ENCODE data around the gene CNN3.

DNA sequence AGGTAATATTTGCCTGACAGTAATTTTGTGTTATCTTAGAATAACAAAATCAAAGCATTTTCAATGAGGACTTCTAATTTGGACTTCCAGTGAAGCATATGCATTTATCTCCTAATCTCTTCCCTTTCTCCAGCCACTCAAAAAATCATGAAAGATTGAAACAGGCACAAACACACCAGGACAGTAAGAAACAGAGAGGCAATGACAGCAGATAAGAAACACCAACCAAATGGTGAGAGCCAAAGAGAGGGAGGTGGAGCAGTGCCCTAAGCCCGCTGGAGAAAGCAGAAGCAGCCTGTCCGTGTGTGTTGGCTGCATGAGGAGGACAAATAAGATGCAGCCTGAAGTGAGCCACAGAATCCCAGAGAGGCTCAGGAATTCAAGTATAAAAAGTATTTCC lies 67.7 kb downstream of the CNN3 start:
- TF ChIP-seq, protein P1, sequence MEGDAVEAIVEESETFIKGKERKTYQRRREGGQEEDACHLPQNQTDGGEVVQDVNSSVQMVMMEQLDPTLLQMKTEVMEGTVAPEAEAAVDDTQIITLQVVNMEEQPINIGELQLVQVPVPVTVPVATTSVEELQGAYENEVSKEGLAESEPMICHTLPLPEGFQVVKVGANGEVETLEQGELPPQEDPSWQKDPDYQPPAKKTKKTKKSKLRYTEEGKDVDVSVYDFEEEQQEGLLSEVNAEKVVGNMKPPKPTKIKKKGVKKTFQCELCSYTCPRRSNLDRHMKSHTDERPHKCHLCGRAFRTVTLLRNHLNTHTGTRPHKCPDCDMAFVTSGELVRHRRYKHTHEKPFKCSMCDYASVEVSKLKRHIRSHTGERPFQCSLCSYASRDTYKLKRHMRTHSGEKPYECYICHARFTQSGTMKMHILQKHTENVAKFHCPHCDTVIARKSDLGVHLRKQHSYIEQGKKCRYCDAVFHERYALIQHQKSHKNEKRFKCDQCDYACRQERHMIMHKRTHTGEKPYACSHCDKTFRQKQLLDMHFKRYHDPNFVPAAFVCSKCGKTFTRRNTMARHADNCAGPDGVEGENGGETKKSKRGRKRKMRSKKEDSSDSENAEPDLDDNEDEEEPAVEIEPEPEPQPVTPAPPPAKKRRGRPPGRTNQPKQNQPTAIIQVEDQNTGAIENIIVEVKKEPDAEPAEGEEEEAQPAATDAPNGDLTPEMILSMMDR (conservative IDR thresholded peaks at IDR 0.05; ENCODE audit: low read length): no peak
- TF ChIP-seq EZH2phosphoT487 (IDR thresholded peaks at IDR 0.05; ENCODE audit: borderline replicate concordance, low read depth, low read length): no peak
